ENCODE data around the gene GBGT1. TPM values are rescaled to one million over a fixed set of nuclear protein-coding genes. Genes with fewer than 3 reads are reported as not detected.

Gene GBGT1
- total RNA-seq, 4 donors from 2014 or later = 10.6 to 32.3 (median 20.5) TPM

GRCh38 chr9:133139246-133140173, 24.2 kb downstream of the GBGT1 start:
- TF ChIP-seq CTCF (IDR thresholded peaks at IDR 0.05; ENCODE audit: low read depth) = no peak

- no peak for TF ChIP-seq CTCF (IDR thresholded peaks at IDR 0.05; ENCODE audit: low read depth)
Measured at GRCh38 chr9:133137451-133138231, 26.1 kb downstream of the GBGT1 start.

- TF ChIP-seq CTCF (IDR thresholded peaks at IDR 0.05; ENCODE audit: low read depth) = no peak
Measured at GRCh38 chr9:133135146-133135745, 28.5 kb downstream of the GBGT1 start.

GRCh38 chr9:133134388-133135145, 29.1 kb downstream of the GBGT1 start:
- TF ChIP-seq CTCF (IDR thresholded peaks at IDR 0.05; ENCODE audit: low read depth) = no peak

- no peak for TF ChIP-seq CTCF (IDR thresholded peaks at IDR 0.05; ENCODE audit: low read depth)
Measured at GRCh38 chr9:133133681-133134387, 29.9 kb downstream of the GBGT1 start.

- TF ChIP-seq CTCF (IDR thresholded peaks at IDR 0.05; ENCODE audit: low read depth) = no peak
Measured at GRCh38 chr9:133132174-133132573, 31.5 kb downstream of the GBGT1 start.
